Measurements from ENCODE around the gene CLMP. TPM values are rescaled to one million over a fixed set of nuclear protein-coding genes. Genes with fewer than 3 reads are reported as not detected.
A peak's percentile ranks its signal among the peaks of the same experiment; 100 is the strongest.

The CLMP gene
- total and polyA plus RNA-seq, 8 donors: 0.46 to 5.5 (median 1.0) TPM

GRCh38 chr11:123227763-123228495 lies 32.9 kb upstream of the CLMP start:
- 61 to 64% methylated on average over 7 of the region's 7 CpGs for WGBS, 2 donors
- Histone ChIP-seq H3K4me1 (no peaks in the 10 kb centered on the region), H3K36me3 (no peaks in the 10 kb centered on the region), H3K27me3 (no peaks in the 10 kb centered on the region), H3K27ac (no peak overlapping the region), H3K4me3 (no peak overlapping the region), H3K9me3 (no peaks in the 10 kb centered on the region)
- intact Hi-C loops (cut with DNase I): no loop called here
- TF ChIP-seq CTCF (IDR thresholded peaks at IDR 0.05): no peak
- no peak for FAIRE-seq
- no peak for DNase-seq
- ATAC-seq: no peak

GRCh38 chr11:123221584-123221983 lies 26.5 kb upstream of the CLMP start:
- FAIRE-seq (peak; percentile 53), ATAC-seq (no peak), DNase-seq (no peak)
- Histone ChIP-seq H3K4me3 (no peak overlapping the region), H3K9me3 (no peaks in the 10 kb centered on the region), H3K36me3 (no peaks in the 10 kb centered on the region), H3K27ac (no peak overlapping the region), H3K27me3 (no peaks in the 10 kb centered on the region), H3K4me1 (no peaks in the 10 kb centered on the region)
- intact Hi-C loops (cut with DNase I): no loop called here
- no peak for TF ChIP-seq CTCF (IDR thresholded peaks at IDR 0.05)
- 71 to 75% methylated on average over 3 of the region's 3 CpGs for WGBS, 2 donors

DNA sequence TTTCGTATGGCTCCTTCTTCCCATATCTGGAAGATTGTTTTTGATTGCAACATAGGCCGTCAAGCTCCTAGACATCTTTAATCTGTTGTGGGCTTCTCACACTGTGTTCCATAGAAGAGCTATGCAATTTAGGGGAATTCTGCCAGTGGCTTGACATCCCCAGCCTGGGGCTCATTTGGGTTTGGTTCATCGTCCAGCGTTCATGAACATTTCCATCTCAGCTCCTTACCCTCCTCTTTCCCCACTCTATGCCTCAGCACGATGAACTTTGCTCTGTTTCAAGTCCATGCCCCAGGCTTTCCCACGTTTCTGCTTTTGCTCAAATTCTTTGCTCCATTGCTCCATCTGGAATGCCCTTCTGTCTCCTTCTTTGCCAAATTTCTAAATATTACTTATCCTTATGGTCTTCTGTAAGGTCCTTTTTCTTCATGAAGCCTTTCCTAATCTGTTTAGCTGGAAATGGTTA lies 26.1 kb upstream of the CLMP start:
- Histone ChIP-seq H3K27me3 (no peaks in the 10 kb centered on the region), H3K4me3 (no peak overlapping the region), H3K36me3 (no peaks in the 10 kb centered on the region), H3K27ac (no peak overlapping the region), H3K9me3 (no peaks in the 10 kb centered on the region), H3K4me1 (no peaks in the 10 kb centered on the region)
- 74 to 83% methylated on average over 6 of the region's 6 CpGs for WGBS, 2 donors
- intact Hi-C loops (cut with DNase I): no loop called here
- DNase-seq (no peak), ATAC-seq (peak in 2 of 4 donors; percentile 21 to 43), FAIRE-seq (no peak)
- TF ChIP-seq CTCF (IDR thresholded peaks at IDR 0.05): no peak

DNA sequence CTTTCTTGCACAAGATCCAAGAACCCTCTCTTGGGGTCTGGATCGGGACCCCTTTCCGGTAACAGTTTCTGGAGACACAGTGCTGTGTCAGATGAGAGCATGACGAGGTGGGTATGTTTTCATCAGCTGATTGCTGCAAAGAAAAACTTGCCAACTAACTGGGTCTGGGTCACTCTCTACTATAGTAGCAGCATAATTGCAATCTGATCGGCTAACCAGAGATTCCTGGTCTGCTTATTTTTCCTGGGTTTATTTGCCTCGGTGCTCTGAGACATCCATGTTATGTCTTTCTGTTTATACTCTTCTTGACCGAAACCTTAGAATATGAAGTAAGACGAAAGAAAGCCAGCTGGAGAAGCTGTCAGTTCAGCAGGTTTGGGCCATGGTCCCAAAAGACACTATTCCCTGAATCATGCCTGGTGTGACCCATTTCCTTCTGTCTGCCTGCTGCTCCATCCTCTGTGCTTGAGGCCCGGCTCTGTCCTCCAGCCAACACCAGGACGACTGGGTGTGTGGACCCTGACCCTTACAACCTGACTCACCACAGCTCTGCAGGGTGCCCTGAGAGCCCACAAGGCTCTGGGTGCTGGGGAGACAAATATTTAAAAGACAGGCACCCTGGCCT lies 24.1 kb upstream of the CLMP start:
- ATAC-seq: no peak
- FAIRE-seq: no peak

More for the DNA sequence above, 24.1 kb upstream of the CLMP start:
- DNase-seq: no peak
- intact Hi-C loops (cut with DNase I): no loop called here
- 72 to 76% methylated on average over 9 of the region's 9 CpGs for WGBS, 2 donors
- Histone ChIP-seq H3K27ac (no peak overlapping the region), H3K9me3 (no peaks in the 10 kb centered on the region), H3K4me1 (no peaks in the 10 kb centered on the region), H3K4me3 (no peak overlapping the region), H3K36me3 (no peaks in the 10 kb centered on the region), H3K27me3 (no peaks in the 10 kb centered on the region)
- TF ChIP-seq CTCF (IDR thresholded peaks at IDR 0.05): no peak
